GM21526 (cell line): ENCODE measurements around the gene GAD2.

ENCODE experiments used
- ATAC-seq: cut with Tn5 transposase; IDR thresholded peaks from one replicate; pipeline ENCODE4 v1.9.1; 2021; ENCODE audit warnings: moderate library complexity; ENCODE audit not compliant: unreplicated experiment, low FRiP score

Gene GAD2

GRCh38 chr10:26220901-26221300 lies 4.3 kb downstream of the GAD2 start:
- ATAC-seq, result no peak

DNA sequence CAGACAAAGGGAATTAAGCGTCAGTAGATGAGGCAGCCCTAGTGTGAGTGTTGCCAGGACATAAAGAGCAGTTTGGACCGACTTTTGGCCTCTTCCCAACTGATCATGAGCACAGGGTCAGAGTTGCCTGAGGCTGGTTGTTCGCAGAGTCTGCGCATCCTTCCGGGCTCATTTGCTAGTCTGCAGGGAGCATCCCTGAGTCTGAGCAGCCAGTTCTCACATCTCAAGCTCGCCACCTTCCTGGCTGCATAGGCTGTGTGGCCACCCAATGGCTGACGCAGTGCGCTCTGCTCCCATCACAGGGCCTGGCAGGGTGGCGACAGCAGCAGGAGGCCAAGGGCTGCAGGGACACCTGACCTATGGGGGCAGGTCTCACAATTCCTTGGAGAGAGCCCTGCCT lies 5.0 kb downstream of the GAD2 start:
- no peak for ATAC-seq

GRCh38 chr10:26222563-26222962 lies 6.0 kb downstream of the GAD2 start:
- ATAC-seq, result no peak

GRCh38 chr10:26225322-26225721 lies 8.7 kb downstream of the GAD2 start:
- no peak for ATAC-seq

- no peak for ATAC-seq
These were observed 11.2 kb downstream of the GAD2 start for GRCh38 chr10:26227786-26228185.

DNA sequence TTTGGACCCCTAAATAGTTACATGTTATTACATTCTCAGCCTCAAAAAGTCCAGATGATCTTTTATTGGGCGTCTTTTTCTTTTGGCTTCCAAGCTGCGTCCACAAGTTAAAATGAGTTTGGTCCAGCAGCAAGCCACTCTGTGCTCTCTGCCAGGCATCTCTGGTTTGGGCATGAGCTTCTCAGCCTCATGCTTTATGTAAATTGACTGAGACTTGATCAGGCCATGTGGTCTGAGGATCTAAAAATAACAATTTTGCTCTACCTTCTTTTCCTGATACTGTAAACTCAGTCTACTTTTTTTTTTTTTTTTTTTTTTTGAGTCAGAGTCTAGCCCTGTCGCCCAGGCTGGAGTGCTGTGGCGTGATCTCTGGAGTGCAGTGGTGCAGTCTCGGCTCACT lies 15.6 kb downstream of the GAD2 start:
- no peak for ATAC-seq

DNA sequence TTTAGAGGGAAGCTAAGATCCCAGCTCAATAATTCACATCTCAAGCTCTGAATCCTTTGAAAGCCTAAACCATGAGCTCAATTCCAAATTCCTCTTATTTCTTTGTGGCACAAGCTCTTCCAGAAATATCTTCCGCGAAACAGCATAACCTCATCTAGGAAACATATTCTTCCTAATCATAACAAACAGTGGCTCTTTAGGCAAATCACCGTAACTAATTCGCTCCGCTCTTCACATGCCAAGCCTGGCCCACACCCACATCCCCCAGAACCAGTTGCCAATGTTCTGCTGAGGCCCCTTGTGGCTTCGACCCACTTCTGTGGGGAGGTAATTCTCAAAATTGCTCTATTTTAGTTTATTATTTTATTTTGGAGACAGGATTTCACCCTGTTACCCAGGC lies 19.2 kb downstream of the GAD2 start:
- ATAC-seq, result no peak

DNA sequence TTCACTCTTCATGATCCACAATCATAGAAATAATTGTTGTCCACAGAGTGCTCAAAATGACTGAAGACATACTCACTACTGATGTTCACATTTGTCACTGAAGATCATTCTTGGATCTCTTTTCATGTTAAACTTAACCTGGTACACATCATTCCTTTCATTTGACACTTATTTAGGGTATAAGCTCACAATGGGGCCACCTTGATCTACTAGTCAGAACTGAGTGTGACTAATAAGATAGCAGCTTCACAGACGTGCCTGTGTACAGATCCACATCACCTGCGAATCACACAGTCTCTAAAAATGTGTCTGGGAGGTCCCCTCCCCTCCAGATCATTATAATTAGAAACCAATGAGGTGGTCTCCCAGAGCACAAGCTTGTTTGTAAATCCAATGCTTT lies 21.8 kb downstream of the GAD2 start:
- no peak for ATAC-seq

- no peak for ATAC-seq
These were observed 26.3 kb downstream of the GAD2 start for GRCh38 chr10:26242706-26243350.

- ATAC-seq, result no peak
These were observed 26.8 kb downstream of the GAD2 start for GRCh38 chr10:26243351-26243720.

DNA sequence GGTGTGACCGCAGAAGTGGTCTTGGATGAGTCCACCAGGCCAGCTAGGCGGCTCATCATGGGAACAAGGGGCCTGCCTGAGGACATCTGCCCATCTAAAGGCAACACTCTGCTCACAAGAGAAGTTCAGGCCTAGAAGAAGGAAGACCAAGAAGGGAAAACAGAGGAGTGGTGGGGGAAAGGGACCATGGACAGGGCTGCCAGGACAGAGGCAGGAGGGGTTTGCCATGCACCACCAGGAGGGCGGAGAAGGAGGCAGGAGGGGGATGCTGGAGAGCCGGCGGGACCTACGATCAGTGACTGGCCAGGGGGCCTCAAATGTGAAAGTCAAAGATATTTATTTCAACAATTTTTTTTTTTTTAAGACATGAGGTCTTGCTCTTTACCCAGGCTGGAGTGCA lies 33.1 kb downstream of the GAD2 start:
- no peak for ATAC-seq

DNA sequence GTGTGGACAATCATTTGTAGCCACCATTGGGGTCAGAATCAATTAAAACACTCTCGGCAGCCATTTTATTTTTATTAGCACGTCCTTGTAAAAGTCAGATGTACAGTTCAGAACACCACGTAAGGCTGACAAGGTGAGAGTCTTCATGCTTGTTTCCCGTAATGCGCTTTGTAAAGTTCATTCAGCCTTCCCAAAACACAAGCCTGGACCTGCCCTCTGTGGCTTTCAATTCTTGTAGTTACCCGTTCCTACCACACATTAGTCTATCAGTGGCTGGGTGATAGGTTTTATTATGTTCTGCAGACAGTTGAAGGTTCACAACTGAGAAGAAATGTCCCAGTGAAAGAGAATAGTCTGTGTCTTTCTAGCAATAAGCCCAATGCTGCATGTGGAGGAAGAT lies 35.4 kb downstream of the GAD2 start:
- ATAC-seq, result no peak

DNA sequence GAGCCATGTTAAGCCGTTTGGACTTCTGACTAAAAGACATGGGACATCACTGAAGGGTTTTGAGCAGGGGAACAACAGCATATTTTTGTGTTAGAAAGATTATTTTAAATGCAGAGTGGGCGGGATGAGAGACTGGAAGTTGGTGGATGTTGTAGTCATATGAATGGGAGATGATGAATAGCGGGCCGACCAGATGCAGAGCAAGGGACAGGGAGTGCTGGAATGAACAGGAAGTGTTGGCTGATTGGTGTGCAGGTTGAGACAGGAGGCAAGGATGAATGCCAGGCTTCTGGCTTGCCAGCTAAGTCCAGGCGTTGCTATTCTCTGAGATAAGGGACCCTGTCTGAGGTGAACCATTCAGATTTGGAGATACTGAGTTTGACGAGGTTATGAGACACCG lies 38.0 kb downstream of the GAD2 start:
- ATAC-seq, result no peak

DNA sequence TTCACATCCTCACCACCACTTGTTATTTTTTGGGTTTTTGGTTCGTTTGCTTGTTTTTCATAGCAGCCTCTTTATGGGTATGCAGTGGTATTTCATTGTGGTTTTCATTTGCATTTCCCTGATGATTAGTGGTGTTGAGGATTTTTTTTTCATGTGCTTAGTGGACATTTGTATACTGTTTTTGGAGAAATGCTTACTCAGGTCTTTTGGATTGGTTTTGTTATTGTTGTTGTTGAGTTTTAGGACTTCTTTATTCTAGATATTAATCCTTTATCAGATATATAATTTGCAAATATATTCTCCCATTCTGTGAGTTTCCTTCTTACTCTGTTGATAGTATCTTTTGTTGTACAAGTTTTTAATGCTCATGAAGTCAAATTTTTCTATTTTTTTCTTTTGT lies 42.8 kb downstream of the GAD2 start:
- ATAC-seq, result no peak

GRCh38 chr10:26269754-26270153 lies 53.2 kb downstream of the GAD2 start:
- ATAC-seq, result no peak

- ATAC-seq, result no peak
These were observed 57.8 kb downstream of the GAD2 start for GRCh38 chr10:26274391-26274790.

DNA sequence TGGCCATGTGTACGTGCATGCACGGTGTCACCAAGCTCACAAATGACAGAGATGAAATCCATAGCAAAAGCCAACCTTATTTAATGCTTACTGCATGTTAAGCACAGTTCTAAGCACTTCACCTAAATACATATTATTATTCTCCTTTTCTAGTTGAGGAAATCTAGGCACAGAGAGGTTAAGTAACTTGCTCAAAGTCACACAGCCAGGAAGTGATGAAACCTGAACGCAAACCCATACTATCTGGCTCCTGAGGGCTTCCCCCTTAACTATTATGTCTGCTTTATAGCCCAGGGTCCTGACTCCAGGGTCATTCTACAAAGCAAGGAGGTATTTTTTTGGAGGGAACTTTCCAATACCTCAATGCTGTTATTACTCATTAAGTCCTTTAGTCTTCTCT lies 61.7 kb downstream of the GAD2 start:
- ATAC-seq, result no peak

GRCh38 chr10:26290236-26290635 lies 73.7 kb downstream of the GAD2 start:
- no peak for ATAC-seq

- ATAC-seq, result no peak
These were observed 75.3 kb downstream of the GAD2 start for GRCh38 chr10:26291721-26292480.

- ATAC-seq, result no peak
These were observed 79.8 kb downstream of the GAD2 start for GRCh38 chr10:26296360-26296759.

- ATAC-seq, result no peak
These were observed 83.4 kb downstream of the GAD2 start for GRCh38 chr10:26300001-26300400.

GRCh38 chr10:26303366-26303765 lies 86.8 kb downstream of the GAD2 start:
- no peak for ATAC-seq
